Epithelial cell of prostate (primary cell): ENCODE measurements around the gene FXYD7.

ENCODE experiments used
- DNase-seq: peaks from one replicate; pipeline ENCODE4 v3.0.0-alpha.2; 2011; ENCODE audit warnings: low read depth, low spot score
- H3K27ac ChIP-seq: fragments of 450-650 bp; 2 replicates; pipeline ENCODE4 v1.5.1; 2017; ENCODE audit warnings: mild to moderate bottlenecking

FXYD7 gene

GRCh38 chr19:35109395-35110112 is 33.5 kb upstream of the FXYD7 start:
- no peak for DNase-seq

DNA sequence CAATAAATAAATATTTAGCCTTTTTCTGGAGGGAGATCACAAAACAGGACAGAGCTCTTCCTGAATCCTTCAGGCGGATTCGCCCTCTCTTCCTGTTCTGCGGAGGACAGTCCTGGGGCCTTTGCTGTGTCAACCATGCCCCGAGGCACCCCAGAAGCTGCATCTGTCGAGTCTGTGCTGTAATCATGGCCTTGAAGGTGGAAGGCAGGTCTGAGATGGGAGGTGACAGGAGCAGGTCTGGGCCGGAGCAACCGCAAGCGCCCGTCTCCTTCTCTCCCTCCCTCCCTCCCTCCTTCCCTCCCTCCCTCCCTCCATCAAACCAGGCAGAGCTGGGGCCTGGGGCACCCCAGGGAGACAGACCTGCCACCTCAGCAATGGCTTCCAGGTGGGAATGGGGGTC is 32.1 kb upstream of the FXYD7 start:
- H3K27ac ChIP-seq, result peak overlapping the region; percentile 24

More at GRCh38 chr19:35109395-35110112, 33.5 kb upstream of the FXYD7 start:
- peak overlapping the region; percentile 17 for H3K27ac ChIP-seq

GRCh38 chr19:35112995-35113688 is 29.9 kb upstream of the FXYD7 start:
- no peak overlapping the region for H3K27ac ChIP-seq
- DNase-seq, result no peak

More for the DNA sequence above, 32.1 kb upstream of the FXYD7 start:
- no peak for DNase-seq

DNA sequence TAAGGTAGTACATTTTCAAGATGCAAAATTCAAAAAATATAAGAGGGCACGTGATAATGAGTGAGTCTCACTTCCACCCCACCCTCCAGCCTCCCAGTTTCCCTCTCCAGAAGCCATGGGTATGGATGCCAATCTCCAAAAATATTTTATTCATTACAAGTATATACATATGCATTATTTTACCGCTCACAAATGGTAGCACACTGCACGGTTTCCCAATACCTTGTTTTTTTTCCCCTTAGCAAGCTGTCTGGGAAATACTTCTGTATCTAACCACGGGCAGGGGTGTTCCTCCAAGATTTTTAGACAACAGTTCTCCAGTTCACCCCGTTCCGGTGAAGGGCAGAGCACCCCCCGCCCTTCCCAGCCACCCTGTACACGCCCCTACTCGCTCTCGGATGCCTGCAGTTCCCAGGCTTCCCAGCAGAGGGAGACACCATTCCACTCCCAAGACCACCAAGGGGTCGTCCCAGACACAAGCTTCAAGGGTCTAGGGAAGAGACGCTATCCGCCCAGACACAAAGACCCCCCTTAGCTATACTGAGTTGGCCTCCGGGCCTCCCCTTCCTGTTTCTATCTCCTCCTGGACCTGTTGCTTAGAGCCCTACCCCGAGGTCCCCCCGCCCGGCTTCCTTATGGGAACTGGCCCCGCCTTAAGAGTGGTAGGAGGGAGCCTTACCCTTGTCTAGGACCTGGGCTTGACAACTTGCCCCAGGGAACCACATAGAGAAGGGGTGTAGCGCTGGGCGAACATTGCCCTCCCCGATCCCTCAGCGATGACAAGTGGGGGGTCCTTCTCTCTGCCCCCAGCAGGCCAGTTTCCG is 28.5 kb upstream of the FXYD7 start:
- DNase-seq, result no peak
- H3K27ac ChIP-seq, result peak overlapping the region; percentile 90

DNA sequence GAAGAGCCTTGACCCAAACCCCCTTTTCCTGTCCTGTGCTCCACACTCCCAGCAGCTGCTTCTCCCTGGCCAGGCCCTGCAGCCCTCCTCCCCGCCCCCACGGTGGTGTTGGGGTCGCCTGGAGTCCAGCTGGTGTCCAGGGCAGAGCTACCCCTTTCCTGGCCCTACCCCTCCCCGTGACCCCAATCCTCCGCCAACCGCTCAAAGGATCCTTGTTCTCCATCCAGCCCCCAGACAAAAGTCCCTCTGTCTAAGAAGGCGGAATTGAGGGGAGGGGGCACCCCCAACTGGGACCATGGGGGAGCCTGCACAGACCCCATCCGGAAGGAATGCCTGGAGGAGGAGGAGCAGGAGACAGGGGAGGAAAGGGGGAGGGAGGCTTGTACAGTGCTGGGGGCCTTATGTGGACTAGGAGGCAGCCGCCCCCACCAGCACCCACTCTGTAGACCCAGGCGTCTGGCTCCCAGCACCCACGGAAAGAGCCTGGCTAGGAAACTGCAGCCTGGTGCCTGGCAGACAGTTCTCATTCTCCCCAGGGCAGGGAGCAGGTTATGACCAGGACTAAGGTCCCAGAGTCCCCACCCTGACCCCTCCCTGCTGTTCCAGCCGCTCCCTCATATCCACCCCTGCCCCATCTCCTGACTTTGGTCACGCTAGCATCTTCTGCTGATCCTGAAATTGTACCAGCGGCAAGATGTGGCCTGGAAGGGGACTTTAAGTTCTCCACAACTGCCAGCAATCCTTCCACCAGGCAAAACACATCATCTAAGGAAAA is 27.7 kb upstream of the FXYD7 start, which contains the start of gene FXYD3:
Gene FXYD3, plus strand, starts transcription at position 647 of the 775 bp plus-strand sequence. CDS start 3,554 bp downstream, outside the sequence.
- H3K27ac ChIP-seq, result peak within 1 kb of the TSS; percentile 90
- DNase-seq, result no peak

DNA sequence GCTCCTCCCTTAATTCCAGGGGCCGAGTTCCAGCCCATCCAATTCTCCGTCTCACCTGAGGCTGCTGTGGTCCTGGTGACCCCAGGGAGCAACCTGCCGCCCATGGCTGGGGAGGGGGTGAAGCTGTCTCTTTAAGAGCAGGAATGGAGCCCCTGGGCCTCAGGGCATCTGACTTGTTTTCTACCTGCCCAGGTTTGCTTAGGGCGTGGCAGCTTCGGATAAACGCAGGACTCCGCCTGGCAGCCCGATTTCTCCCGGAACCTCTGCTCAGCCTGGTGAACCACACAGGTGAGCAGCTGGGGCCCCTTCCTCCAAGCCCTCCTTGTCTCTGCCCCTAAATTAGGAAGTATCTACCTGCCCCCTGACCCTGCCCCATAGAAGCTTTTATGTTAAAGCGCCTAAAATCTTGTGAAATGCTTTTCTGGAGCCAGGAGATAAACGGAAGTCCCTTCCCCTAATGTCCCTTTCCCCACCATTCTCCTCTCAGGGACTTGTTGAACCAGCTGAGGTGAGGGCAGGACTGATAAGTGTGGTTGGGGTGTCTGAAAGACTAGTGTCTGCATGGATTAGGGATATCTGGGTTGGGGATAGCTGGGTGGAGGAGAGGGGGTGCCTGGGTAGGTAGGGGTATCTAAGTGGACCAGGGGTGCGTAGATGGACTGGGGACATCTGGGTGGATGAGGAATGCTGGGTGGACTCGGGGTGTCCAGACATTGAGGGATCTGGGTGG is 26.8 kb upstream of the FXYD7 start:
- no peak for DNase-seq
- H3K27ac ChIP-seq, result peak overlapping the region; percentile 90

GRCh38 chr19:35117116-35117515 is 25.9 kb upstream of the FXYD7 start:
- no peak for DNase-seq
- peak overlapping the region; percentile 90 for H3K27ac ChIP-seq

GRCh38 chr19:35117799-35118198 is 25.3 kb upstream of the FXYD7 start:
- DNase-seq, result no peak
- H3K27ac ChIP-seq, result peak overlapping the region; percentile 90

- peak overlapping the region; percentile 90 for H3K27ac ChIP-seq
- DNase-seq, result no peak
Observed at GRCh38 chr19:35118268-35119020, 24.6 kb upstream of the FXYD7 start.

DNA sequence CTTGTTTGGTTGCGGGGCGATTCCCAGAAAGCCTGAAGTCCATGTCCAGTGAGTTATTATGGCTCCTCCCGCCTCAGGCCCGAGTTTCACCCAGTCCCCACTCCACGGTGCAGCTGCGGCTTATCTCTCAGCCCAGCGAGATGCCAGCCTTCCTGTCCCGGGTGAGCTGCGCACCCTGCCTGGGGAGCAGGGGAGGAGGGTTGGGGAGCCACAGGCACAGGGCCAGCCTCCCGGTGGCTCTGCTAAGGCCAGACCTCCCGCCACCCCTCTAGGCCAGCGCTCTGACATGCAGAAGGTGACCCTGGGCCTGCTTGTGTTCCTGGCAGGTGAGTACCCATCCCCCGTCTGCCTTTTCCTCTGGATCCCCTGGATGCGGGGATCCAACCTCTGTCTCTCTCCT is 24.0 kb upstream of the FXYD7 start:
- peak overlapping the region; percentile 90 for H3K27ac ChIP-seq
- DNase-seq, result no peak

DNA sequence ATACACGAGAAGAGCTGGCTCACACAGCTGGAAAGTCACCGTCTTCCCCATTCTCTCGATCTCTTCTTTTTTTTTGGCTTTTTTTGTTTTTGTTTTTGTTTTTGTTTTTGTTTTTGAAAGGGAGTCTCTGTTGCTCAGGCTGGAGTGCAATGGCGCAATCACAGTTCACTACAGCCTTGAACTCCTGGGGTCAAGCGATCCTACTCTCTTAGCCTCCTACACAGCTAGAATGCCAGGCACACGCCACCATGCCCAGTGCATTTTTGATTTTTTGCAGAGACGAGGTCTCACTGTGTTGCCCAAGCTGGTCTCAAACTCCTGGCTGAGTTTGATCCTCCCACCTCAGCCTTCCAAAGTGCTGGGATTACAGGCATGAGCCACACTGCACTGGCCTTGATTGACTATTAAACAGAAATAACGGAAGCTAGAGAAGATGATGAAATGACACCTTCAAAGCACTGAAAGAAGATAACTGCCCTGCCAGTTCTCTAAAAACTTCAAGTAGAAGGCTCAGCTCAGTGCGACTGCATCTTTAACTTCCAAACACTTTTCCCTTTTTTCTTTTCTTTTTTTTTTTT is 23.4 kb upstream of the FXYD7 start:
- H3K27ac ChIP-seq, result peak overlapping the region; percentile 90
- no peak for DNase-seq

DNA sequence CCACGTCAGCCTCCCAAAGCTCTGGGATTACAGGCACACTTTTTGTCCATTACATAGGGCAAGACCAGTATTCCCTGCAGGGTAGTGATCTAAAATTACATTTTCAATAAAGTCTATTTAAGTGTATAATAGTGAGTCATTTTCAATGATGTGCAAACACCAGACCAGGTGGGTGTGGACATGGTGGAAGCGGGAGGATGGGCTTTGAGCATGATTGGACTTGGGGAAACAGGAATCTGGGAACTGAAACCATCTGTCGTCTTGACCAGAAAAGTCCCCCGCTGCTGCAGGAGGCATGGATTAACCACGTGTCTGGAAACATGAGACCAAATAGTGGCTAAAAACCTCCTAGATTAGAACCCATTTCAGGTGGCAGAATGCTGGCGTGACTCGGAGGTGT is 22.6 kb upstream of the FXYD7 start:
- peak; percentile 82 for DNase-seq
- H3K27ac ChIP-seq, result peak overlapping the region; percentile 90

DNA sequence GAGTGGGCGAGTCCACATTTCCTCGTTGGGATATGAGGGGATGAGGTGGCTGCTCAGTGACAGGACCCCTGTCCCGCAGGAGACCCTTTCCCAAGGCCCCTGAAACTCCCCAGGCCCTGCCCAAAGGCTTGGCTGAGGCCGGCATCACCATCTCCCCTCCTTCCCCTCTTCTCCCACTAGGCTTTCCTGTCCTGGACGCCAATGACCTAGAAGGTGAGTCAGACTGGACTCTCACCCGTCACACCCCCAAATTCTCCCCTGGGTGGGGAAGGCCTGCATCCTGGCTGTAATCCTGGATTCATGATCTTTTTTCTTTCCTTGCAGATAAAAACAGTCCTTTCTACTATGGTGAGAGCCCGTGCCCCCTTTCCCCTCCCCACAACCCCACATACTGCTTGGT is 22.2 kb upstream of the FXYD7 start:
- no peak for DNase-seq

DNA sequence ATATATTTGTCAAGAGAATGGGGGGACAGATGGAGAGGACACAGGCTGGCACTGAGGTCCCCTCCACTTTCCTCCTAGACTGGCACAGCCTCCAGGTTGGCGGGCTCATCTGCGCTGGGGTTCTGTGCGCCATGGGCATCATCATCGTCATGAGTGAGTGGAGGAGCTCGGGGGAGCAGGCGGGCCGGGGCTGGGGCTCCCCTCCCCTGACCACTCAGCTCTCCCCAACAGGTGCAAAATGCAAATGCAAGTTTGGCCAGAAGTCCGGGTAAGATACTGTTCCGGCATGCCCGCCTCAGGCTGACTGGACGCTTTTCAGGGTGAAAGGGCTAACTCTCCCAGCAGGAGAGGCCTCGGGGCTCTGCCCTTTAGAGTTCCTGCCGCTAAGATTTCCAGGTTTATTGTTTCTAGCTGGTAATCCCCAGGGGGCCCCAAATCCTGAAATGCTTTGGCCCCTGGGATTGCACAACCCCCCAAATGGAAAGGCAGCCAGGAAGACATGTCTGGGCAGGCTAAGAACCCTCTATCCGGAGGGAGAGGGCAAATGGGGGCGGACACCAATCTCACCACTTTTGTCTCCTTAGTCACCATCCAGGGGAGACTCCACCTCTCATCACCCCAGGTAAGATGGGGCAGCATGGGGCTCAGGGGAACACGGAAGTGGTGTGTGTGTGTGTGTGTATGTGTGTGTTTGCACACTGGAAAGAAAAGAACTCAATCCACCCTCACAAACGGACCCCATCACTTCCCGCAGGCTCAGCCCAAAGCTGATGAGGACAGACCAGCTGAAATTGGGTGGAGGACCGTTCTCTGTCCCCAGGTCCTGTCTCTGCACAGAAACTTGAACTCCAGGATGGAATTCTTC is 20.1 kb upstream of the FXYD7 start:
- no peak for DNase-seq
- H3K27ac ChIP-seq, result peak overlapping the region; percentile 90

More for the DNA sequence above, 22.2 kb upstream of the FXYD7 start:
- peak overlapping the region; percentile 90 for H3K27ac ChIP-seq

DNA sequence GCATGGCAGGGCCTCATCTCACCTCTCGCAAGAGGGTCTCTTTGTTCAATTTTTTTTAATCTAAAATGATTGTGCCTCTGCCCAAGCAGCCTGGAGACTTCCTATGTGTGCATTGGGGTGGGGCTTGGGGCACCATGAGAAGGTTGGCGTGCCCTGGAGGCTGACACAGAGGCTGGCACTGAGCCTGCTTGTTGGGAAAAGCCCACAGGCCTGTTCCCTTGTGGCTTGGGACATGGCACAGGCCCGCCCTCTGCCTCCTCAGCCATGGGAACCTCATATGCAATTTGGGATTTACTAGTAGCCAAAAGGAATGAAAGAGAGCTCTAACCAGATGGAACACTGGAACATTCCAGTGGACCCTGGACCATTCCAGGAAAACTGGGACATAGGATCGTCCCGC is 19.5 kb upstream of the FXYD7 start:
- H3K27ac ChIP-seq, result peak overlapping the region; percentile 90

GRCh38 chr19:35124098-35125060 is 18.7 kb upstream of the FXYD7 start:
- peak overlapping the region; percentile 90 for H3K27ac ChIP-seq
- peak; percentile 64 for DNase-seq

More for the DNA sequence above, 19.5 kb upstream of the FXYD7 start:
- no peak for DNase-seq
